Epithelial cell of proximal tubule (primary cell): ENCODE results near the gene TRAP1. TPM values are rescaled to one million over a fixed set of nuclear protein-coding genes. Genes with fewer than 3 reads are reported as not detected.
A peak's percentile ranks its signal among the peaks of the same experiment; 100 is the strongest.

Experiments used
- DNase-seq: peaks from one replicate; pipeline ENCODE4 v3.0.0-alpha.2; 2011; ENCODE audit warnings: low read depth
- H3K4me3 ChIP-seq: 2 replicates; pipeline ENCODE4 v1.5.1; 2011; ENCODE audit warnings: low read depth, mild to moderate bottlenecking, low read length
- total RNA-seq: library from RNA; depleted of rRNA; stranded (reverse); fragments of >200 nt; gene quantifications from 2 replicates; pipeline ENCODE4 v1.2.3, GENCODE V29; 2015
- TF ChIP-seq, protein P1 (sequence below): conservative IDR thresholded peaks from 2 replicates; pipeline ENCODE4 v1.5.1; 2012; ENCODE audit warnings: low read depth, mild to moderate bottlenecking, low read length

Gene TRAP1
- 143 and 158 TPM in 2 replicates for total RNA-seq

DNA sequence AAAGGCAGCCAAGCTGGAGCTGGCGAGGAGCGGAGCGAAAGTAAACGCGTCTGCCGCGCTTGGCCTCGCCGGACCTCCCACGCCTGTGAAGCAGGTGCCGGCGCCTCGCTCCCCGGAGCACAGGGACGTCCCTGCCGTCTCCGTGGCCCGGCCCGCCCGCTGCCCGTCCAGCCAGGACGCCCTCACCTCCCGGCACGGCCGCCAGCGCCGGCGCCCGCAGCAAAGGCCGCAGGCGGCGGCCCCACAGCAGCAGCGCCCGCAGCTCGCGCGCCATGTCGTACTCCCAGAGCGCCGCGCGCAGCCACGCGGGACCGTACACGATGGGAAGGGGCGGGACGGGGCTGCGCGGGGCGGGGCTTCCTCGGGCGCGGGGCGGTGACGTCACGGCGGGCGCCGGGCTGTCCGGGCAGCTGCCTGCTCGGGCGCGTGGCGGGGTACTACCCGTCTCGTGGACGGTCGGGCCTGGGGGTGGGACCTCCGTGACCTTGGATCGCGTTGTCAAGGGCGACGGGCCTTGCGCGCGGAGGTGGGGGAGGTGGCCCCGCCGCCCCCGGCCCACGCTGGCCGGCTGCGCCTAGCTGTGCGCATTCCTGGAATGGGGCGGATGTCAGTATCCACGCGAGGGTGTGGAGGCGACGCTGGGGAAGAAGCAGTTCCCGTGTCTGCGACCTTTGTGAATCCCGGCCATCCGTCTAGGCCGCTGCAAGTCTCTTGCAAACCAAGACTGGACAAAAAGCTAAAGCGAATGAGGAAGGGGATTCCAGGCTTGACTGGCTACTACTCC is at the start of gene TRAP1:
TRAP1 (minus strand) TSS at position 290 of the 784 bp plus-strand sequence; CDS start at position 274, 16 bp downstream.
- H3K4me3 ChIP-seq, result peak within 1 kb of the TSS; percentile 98
- no peak for DNase-seq
- TF ChIP-seq, protein P1, sequence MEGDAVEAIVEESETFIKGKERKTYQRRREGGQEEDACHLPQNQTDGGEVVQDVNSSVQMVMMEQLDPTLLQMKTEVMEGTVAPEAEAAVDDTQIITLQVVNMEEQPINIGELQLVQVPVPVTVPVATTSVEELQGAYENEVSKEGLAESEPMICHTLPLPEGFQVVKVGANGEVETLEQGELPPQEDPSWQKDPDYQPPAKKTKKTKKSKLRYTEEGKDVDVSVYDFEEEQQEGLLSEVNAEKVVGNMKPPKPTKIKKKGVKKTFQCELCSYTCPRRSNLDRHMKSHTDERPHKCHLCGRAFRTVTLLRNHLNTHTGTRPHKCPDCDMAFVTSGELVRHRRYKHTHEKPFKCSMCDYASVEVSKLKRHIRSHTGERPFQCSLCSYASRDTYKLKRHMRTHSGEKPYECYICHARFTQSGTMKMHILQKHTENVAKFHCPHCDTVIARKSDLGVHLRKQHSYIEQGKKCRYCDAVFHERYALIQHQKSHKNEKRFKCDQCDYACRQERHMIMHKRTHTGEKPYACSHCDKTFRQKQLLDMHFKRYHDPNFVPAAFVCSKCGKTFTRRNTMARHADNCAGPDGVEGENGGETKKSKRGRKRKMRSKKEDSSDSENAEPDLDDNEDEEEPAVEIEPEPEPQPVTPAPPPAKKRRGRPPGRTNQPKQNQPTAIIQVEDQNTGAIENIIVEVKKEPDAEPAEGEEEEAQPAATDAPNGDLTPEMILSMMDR, result no peak

DNA sequence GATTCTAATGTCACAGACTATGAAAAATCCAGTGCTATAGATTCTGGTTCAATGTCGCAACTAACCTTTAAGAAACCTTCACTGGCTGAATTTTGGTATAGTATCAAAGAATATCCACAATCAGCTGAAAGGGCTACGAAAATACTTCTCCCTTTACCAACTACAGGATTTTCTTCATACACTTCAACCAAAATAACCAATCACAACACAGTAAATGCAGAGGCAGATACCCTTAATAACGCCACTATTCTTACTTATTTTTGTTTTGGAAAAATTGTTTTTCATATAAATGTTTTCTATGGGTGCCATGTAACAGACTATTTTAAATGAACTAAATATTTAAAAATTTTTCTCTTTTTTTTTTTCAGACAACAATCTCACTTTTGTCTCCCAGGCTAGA is 48.9 kb upstream of the TRAP1 start:
- no peak overlapping the region for H3K4me3 ChIP-seq
- TF ChIP-seq, protein P1, result no peak
- no peak for DNase-seq

GRCh38 chr16:3764409-3764808 is 47.1 kb upstream of the TRAP1 start:
- DNase-seq, result no peak
- no peak overlapping the region for H3K4me3 ChIP-seq
- TF ChIP-seq, protein P1, result no peak

DNA sequence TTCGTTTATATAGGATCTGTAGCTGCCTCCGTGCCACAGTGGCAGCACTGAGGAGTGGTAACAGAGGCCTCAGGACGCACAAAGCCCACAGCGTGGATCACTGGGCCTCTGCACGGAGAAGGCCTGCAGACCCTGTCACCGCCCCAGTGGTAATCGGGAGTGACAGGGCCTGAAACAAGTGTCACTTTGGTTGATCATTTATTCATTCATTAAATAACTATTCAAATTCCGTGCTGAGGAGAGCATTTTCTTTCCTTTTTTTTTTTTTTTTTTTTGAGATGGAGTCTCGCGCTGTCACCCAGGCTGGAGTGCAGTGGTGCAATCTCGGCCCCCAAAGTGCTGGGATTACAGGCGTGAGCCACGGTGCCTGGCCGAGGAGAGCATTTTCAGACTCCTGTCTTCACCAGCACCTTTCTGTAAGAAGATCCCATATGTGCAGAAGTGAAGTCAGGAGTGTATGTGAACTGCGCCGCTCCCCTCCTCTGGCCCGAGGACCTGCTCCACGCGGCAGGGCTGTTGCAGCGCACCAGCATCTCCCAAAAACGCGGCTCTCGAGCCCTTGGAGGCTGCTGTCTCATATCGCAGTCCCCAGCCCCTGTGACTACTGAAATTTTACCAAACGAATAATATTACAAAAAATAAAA is 44.9 kb upstream of the TRAP1 start:
- no peak overlapping the region for H3K4me3 ChIP-seq
- DNase-seq, result no peak
- TF ChIP-seq, protein P1, result no peak

DNA sequence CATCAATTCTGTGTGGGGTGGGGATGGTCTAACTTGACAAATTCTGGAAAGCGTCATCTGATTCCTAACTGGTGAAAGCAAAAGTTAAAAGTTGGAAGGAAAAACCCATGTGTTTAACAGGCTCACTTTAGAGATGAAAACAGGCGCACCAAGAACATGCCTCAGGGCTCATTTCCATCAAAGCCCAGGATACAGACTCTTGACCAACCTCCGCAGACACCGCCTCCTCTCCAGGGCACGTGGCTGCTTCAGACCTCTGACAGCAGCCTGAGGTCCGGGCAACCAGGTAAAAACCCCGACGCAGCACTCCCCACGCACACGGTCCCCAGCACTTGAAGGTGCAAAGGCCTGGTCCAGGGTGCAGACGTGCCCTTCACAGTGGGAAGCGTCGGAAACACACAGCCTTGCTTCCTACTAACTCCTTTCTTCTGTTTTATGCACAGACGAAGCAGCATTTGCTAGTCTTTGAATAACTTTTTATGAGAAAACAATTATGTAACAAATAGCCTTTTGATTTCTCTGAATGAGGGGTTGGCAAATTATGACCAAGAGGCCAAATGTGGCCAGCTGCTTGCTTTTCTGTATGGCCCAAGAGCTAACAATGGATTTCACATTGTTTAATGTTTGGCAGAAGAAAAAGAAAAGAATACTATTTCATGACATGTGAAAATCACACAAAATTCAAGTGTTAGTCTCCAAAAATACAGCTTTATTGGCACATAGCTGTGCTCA is 44.2 kb upstream of the TRAP1 start:
- TF ChIP-seq, protein P1, result no peak
- no peak overlapping the region for H3K4me3 ChIP-seq
- DNase-seq, result no peak

DNA sequence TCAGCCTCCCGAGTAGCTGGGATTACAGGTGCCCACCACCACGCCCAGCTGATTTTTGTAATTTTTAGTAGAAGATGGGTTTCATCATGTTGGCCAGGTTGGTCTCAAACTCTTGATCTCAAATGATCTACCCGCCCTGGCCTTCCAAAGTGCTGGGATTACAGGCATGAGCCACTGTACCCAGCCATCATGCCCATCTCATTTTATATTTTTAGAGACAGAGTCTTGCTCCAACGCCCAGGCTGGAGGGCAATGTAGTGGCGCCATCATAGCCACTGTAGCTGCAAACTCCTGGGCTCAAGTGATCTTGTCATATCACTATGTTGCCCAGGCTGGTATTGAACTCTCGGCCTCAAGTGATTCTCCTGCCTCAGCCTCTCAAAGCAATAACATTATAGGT is 43.2 kb upstream of the TRAP1 start:
- H3K4me3 ChIP-seq, result no peak overlapping the region
- no peak for DNase-seq
- TF ChIP-seq, protein P1, result no peak
